Measurements from ENCODE around the gene NT5M. TPM values are rescaled to one million over a fixed set of nuclear protein-coding genes. Genes with fewer than 3 reads are reported as not detected.

The NT5M gene
- total RNA-seq, 1 experiment from 2014 or later = 10.8 TPM

DNA sequence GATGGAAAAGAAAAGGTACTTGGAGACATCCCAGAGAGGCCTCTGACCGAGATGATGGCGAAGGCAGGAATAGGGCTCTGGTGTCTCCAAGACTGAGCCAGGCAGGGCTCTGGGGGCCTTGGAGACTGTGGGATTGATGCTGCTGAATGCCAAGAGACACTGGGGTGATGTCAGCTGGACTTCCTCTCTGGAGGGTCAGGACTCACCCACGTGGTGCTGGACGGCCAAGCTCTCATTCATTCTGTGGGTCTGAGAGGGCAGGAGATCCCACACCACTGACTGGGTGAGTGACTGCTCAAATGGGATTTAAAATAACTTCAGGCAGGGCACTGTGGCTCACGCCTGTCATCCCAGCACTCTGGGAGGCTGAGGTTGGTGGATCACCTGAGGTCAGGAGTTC is 64.8 kb downstream of the NT5M start:
- ATAC-seq = no peak
- H3K4me1 Mint-ChIP-seq = peaks cover 16% of the 10 kb centered on the region

DNA sequence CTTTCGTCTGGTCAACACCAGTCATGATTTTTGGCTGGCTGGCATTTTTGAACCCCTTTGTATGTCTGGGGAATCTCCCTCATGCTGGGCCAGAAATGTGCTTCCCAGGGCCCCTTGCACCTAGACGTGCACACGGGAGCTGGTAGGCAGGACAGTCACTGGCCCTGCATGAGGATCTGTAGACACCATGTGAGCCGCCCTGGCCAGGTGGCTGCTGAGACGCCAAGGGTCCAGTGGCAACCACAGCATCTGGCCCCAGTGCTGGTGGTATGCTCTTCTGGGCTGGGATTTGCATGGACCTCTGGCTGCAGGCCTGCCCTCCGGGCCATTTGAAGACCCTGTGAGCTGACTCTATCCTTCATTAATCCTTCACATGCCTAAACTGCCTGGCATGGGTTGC is 67.5 kb downstream of the NT5M start:
- Mint-ChIP-seq H3K36me3 (no peaks in the 10 kb centered on the region), H3K9me3 (no peaks in the 10 kb centered on the region; the same call in 1 of the 2 replicates), H3K4me1 (no peaks in the 10 kb centered on the region), H3K27me3 (ENCODE audit: low read depth) (no peaks in the 10 kb centered on the region), H3K4me3 (no peak overlapping the region), H3K27ac (no peak overlapping the region)
- ATAC-seq (no peak), DNase-seq (ENCODE audit: low spot score) (no peak)
- ChIA-PET POLR2A (no interaction called here), CTCF (interaction anchor here (2.8 kb wide), 1 partner anchor 16 kb away, joined by 9 read pairs; no protein-coding TSS in a partner anchor)
- TF ChIP-seq CREM (CRISPR knock-in tag; IDR thresholded peaks at IDR 0.05) (no peak), USF1 (CRISPR knock-in tag; IDR thresholded peaks at IDR 0.05) (no peak), ZNF317 (CRISPR knock-in tag; IDR thresholded peaks at IDR 0.05; ENCODE audit: borderline replicate concordance, low read depth) (no peak)

More for the DNA sequence above, 64.8 kb downstream of the NT5M start:
- Mint-ChIP-seq H3K4me3 (no peak overlapping the region), H3K9me3 (no peaks in the 10 kb centered on the region; the same call in 1 of the 2 replicates), H3K27ac (no peak overlapping the region), H3K36me3 (no peaks in the 10 kb centered on the region), H3K27me3 (ENCODE audit: low read depth) (no peaks in the 10 kb centered on the region)
- POLR2A ChIA-PET = no interaction called here
- CTCF ChIA-PET = interaction anchor here (1.2 to 2.6 kb wide), 4 partner anchors 13 to 143 kb away, joined by 3 to 13 read pairs (median 9); partner anchors contain the start of gene RASD1
- TF ChIP-seq, protein P1, sequence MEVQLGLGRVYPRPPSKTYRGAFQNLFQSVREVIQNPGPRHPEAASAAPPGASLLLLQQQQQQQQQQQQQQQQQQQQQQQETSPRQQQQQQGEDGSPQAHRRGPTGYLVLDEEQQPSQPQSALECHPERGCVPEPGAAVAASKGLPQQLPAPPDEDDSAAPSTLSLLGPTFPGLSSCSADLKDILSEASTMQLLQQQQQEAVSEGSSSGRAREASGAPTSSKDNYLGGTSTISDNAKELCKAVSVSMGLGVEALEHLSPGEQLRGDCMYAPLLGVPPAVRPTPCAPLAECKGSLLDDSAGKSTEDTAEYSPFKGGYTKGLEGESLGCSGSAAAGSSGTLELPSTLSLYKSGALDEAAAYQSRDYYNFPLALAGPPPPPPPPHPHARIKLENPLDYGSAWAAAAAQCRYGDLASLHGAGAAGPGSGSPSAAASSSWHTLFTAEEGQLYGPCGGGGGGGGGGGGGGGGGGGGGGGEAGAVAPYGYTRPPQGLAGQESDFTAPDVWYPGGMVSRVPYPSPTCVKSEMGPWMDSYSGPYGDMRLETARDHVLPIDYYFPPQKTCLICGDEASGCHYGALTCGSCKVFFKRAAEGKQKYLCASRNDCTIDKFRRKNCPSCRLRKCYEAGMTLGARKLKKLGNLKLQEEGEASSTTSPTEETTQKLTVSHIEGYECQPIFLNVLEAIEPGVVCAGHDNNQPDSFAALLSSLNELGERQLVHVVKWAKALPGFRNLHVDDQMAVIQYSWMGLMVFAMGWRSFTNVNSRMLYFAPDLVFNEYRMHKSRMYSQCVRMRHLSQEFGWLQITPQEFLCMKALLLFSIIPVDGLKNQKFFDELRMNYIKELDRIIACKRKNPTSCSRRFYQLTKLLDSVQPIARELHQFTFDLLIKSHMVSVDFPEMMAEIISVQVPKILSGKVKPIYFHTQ (CRISPR knock-in tag; IDR thresholded peaks at IDR 0.05) = no peak
- TF ChIP-seq ZNF232 (CRISPR knock-in tag; IDR thresholded peaks at IDR 0.05) (no peak), E2F1 (CRISPR knock-in tag; IDR thresholded peaks at IDR 0.05) (no peak), E2F5 (CRISPR knock-in tag; IDR thresholded peaks at IDR 0.05) (no peak), ETV6 (CRISPR knock-in tag; IDR thresholded peaks at IDR 0.05) (no peak), ESRRA (CRISPR knock-in tag; IDR thresholded peaks at IDR 0.05; ENCODE audit: borderline replicate concordance) (no peak)
- TF ChIP-seq, protein P2, sequence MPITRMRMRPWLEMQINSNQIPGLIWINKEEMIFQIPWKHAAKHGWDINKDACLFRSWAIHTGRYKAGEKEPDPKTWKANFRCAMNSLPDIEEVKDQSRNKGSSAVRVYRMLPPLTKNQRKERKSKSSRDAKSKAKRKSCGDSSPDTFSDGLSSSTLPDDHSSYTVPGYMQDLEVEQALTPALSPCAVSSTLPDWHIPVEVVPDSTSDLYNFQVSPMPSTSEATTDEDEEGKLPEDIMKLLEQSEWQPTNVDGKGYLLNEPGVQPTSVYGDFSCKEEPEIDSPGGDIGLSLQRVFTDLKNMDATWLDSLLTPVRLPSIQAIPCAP (CRISPR knock-in tag; IDR thresholded peaks at IDR 0.05) = no peak
- DNase-seq (ENCODE audit: low spot score) = no peak

GRCh38 chr17:17372856-17373520 is 69.8 kb downstream of the NT5M start:
- ChIA-PET POLR2A (no interaction called here), CTCF (interaction anchor here (0.9 kb wide), 2 partner anchors 10 to 15 kb away, joined by 3 read pairs; no protein-coding TSS in a partner anchor)
- Mint-ChIP-seq H3K4me3 (no peak overlapping the region), H3K9me3 (no peaks in the 10 kb centered on the region), H3K36me3 (no peaks in the 10 kb centered on the region), H3K27me3 (ENCODE audit: low read depth) (no peaks in the 10 kb centered on the region), H3K27ac (no peak overlapping the region), H3K4me1 (no peaks in the 10 kb centered on the region)
- ATAC-seq (no peak), DNase-seq (ENCODE audit: low spot score) (no peak)
- TF ChIP-seq MYBL2 (CRISPR knock-in tag; IDR thresholded peaks at IDR 0.05) = no peak

DNA sequence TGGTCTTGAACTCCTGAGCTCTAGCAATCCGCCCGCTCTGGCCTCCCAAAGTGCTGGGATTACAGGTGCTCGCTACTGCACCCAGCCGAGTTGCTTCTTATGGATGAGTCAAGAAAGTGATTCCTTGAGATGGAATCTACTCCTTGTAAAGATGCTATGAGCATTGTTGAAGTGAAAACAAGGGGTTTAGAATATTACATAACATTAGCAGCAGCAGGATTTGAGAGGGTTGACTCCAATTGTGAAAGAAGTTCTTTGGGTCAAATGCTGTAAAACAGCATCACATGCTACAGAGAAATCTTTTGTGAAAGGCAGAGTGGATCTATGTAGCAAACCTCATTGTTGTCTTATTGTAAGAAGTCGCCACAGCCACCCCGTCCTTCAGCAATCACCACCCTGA is 72.7 kb downstream of the NT5M start:
- no peak for ATAC-seq
- POLR2A ChIA-PET = no interaction called here
- CTCF ChIA-PET = no interaction called here
- TF ChIP-seq ZNF263 (CRISPR knock-in tag; IDR thresholded peaks at IDR 0.05; ENCODE audit: low read depth) (no peak), RELA (CRISPR knock-in tag; IDR thresholded peaks at IDR 0.05; ENCODE audit: borderline replicate concordance) (no peak), SP1 (CRISPR knock-in tag; conservative IDR thresholded peaks at IDR 0.05) (no peak), JUN (CRISPR knock-in tag; IDR thresholded peaks at IDR 0.05) (no peak), FOXK1 (CRISPR knock-in tag; IDR thresholded peaks at IDR 0.05) (no peak), NFATC4 (CRISPR knock-in tag; IDR thresholded peaks at IDR 0.05) (no peak), FOXP4 (CRISPR knock-in tag; IDR thresholded peaks at IDR 0.05) (no peak)

More for the DNA sequence above, 72.7 kb downstream of the NT5M start:
- Mint-ChIP-seq H3K4me3 (no peak overlapping the region), H3K4me1 (peaks cover 2% of the 10 kb centered on the region; the same call in 1 of the 2 replicates), H3K27ac (no peak overlapping the region), H3K9me3 (no peaks in the 10 kb centered on the region), H3K36me3 (no peaks in the 10 kb centered on the region), H3K27me3 (ENCODE audit: low read depth) (no peaks in the 10 kb centered on the region)
- DNase-seq (ENCODE audit: low spot score) = no peak
